GM12874 (cell line): ENCODE data around the gene RFC5.

Source experiments
- TF ChIP-seq, protein P1 (sequence below): IDR thresholded peaks from 2 replicates; pipeline ENCODE4 v1.5.1; 2011; ENCODE audit warnings: low read depth, mild to moderate bottlenecking, control low read depth, low read length, moderate library complexity; ENCODE audit not compliant: insufficient read depth

RFC5 gene

DNA sequence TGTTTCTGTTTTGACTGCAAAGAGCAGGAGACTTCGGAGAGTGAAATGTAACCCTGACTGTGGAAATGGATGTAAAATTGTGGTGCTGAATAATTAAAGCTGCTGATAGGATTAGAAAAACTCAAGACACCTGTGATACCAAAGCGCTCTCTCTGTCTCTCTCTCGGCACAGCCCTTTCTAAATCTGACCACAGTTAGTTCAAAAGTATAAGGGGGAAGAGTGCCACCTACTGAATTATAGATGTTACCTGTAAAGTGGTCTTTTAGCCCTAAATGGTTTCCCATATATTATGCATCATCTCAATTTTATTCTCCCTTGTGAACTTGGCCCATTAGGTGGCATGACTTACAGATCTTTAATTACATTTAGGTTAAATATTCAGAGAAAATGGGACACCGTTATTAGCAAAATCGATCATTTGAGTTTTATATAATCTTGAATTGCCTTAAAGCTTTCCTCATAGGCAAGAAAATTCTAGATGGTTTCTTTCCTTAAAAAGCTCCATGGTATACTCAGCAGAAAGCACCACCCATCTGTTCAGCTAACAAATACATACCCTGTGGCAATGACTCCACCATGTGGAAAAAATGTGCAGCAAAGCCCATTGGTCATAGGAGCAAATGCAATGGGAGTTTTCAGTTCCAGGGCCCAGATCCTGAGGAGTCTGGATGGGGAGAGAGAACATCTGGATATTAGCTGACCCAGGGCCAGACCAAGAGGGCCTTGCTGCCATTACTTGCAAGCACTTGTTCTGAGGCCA, 18.1 kb downstream of the RFC5 start:
- TF ChIP-seq, protein P1, sequence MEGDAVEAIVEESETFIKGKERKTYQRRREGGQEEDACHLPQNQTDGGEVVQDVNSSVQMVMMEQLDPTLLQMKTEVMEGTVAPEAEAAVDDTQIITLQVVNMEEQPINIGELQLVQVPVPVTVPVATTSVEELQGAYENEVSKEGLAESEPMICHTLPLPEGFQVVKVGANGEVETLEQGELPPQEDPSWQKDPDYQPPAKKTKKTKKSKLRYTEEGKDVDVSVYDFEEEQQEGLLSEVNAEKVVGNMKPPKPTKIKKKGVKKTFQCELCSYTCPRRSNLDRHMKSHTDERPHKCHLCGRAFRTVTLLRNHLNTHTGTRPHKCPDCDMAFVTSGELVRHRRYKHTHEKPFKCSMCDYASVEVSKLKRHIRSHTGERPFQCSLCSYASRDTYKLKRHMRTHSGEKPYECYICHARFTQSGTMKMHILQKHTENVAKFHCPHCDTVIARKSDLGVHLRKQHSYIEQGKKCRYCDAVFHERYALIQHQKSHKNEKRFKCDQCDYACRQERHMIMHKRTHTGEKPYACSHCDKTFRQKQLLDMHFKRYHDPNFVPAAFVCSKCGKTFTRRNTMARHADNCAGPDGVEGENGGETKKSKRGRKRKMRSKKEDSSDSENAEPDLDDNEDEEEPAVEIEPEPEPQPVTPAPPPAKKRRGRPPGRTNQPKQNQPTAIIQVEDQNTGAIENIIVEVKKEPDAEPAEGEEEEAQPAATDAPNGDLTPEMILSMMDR: no peak

- TF ChIP-seq, protein P1: no peak
Measured at GRCh38 chr12:118035190-118036041, 18.9 kb downstream of the RFC5 start.

DNA sequence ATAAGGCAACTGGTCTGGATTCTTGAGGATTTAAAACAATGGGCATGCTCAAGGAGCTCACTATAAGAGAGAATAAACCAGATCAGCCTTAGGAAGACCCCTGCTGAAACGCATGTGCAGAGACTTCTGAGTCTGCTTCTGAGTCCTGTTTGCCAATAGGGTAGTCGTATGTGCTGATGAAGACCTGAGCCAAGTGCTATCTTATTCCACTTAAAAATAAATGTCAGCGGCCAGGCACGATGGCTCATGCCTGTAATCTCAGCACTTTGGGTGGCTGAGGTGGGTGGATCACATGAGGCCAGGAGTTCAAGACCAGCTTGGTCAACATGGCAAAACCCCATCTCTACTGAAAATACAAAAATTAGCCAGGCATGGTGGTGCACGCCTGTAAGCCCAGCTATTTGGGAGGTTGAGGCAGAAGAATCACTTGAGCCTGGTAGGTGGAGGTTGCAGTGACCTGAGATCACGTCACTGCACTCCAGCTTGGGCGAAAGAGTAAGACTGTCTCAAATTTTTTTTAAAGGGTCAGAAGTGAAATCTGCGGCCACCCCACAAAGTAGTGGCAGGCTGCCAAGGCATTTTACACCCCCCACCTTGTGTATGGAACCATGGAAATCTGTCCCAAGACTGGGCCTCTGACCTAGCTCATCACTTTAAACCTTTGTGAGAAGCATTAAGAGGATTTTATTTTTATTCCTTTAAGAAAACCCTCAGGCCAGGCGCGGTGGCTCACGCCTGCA, 20.3 kb downstream of the RFC5 start:
- TF ChIP-seq, protein P1: no peak

DNA sequence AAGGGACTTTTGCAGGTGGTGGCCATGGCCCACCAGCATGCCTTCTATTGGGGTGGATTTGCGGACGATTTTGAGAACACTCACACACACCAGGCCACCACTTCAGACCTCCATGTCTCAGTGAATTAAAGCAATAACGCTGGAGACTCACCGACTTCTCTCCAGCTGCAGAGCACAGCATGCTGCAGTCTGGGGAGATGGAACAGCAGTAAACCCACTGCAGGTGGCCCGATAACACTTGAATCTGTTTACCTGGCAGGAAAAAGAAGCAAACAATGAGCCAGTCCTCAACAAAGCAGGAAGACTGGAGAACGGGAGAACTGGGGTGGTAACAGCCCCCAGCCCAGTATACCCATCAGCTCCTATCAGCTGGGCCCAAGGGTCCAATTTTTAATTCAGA, 21.6 kb downstream of the RFC5 start:
- TF ChIP-seq, protein P1: no peak

DNA sequence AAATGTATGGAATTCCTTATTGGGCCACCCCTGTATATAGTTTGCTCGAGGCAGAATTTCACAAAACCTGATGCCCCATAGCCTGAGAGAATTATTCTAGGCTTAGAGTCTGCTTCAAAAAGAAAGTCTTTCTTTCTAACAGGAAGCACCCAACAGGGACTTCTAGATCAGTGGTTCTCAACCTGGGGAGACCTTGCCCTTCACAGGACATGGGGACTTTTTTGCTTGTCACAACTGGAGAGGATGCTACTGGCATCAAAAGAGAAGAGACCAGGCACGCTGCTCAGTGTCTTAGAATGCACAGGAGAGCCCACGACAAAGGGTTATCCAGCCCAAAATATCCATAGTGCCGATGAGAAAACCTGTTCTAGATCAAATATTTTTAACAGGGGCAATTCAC, 25.6 kb downstream of the RFC5 start:
- TF ChIP-seq, protein P1: no peak

DNA sequence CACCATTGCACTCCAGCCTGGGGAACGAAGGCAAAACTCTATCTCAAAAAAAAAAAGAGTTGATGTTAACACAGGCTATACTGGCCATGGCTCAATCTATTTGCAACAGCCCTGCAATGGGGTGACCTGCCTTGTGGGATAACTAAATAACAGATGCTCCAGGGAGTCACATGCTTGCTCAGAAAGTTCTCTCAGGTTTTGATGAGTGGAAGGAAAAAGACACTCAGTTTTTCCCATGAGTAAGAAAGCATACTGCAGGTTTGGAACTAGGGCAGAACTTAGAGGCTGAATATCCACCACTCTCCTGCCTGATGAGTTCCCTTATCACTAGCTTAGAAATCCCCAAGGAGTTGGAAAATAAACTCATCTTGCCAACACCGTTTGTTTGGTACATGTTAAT, 27.6 kb downstream of the RFC5 start:
- TF ChIP-seq, protein P1: no peak

DNA sequence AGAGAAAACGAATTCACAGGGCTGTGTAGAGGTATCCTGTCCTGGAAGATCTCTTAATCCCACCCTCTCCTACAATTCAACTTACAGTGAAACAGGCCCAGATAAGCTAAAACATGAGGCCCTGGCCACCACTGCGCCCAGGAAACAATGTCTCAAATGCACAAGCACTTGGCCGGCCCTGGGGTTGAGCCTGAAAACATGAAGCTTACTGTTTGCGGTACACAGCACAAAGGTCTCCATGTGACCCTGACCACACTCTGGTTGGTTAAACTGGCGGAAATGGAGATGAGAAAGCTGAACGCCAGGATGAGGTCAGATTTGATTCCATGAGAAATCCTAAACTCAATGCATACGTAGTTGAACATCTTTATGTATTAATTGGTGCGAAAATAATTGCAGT, 28.1 kb downstream of the RFC5 start:
- TF ChIP-seq, protein P1: no peak
